OCI-LY1 (cell line): ENCODE results near the gene EMC1.

ENCODE experiments used
- H2AFZ ChIP-seq: fragments of 200-600 bp; sonication (generic), shearing (Covaris generic); 2 replicates; pipeline ENCODE4 v1.6.0; 2014; ENCODE audit warnings: antibody characterized with exemption, mild to moderate bottlenecking, low read length
- H3F3A ChIP-seq: fragments of 200-600 bp; sonication (generic), shearing (Covaris generic); 2 replicates; pipeline ENCODE4 v1.6.0; 2014; ENCODE audit warnings: mild to moderate bottlenecking, antibody characterized with exemption, low read length, moderate library complexity; ENCODE audit not compliant: insufficient read depth
- H3K27ac ChIP-seq: fragments of 200-600 bp; sonication (generic); 2 replicates; pipeline ENCODE4 v1.5.1; 2014; ENCODE audit warnings: low read length, mixed run types, mild to moderate bottlenecking, low read depth; ENCODE audit not compliant: poor library complexity, severe bottlenecking
- H3K27me3 ChIP-seq: fragments of 200-600 bp; sonication (generic); 2 replicates; pipeline ENCODE4 v1.6.0; 2014; ENCODE audit warnings: antibody characterized with exemption, mild to moderate bottlenecking, low read length, moderate library complexity; ENCODE audit not compliant: insufficient read depth
- H3K36me3 ChIP-seq: fragments of 200-600 bp; sonication (generic); 2 replicates; pipeline ENCODE4 v1.6.1; 2014; ENCODE audit warnings: mild to moderate bottlenecking, antibody characterized with exemption, low read length, moderate library complexity, mixed read lengths; ENCODE audit not compliant: insufficient read depth
- H3K4me1 ChIP-seq: fragments of 200-600 bp; sonication (generic); 2 replicates; pipeline ENCODE4 v1.5.1; 2014; ENCODE audit warnings: mild to moderate bottlenecking, low read length, moderate library complexity; ENCODE audit not compliant: insufficient read depth, severe bottlenecking
- H3K4me2 ChIP-seq: fragments of 200-600 bp; sonication (generic), shearing (Covaris generic); 2 replicates; pipeline ENCODE4 v1.6.1; 2014; ENCODE audit warnings: low read length
- H3K4me3 ChIP-seq: fragments of 200-600 bp; sonication (generic); 2 replicates; pipeline ENCODE4 v1.5.1; 2014; ENCODE audit warnings: low read length, low read depth, mild to moderate bottlenecking, mixed read lengths; ENCODE audit not compliant: poor library complexity, severe bottlenecking
- H3K79me2 ChIP-seq: fragments of 200-600 bp; shearing (Covaris generic); 2 replicates; pipeline ENCODE4 v1.6.1; 2016; ENCODE audit warnings: mixed run types, low read length, mixed read lengths; ENCODE audit not compliant: insufficient read depth
- H3K9ac ChIP-seq: fragments of 200-600 bp; sonication (generic), shearing (Covaris generic); 2 replicates; pipeline ENCODE4 v1.6.1; 2014; ENCODE audit warnings: mild to moderate bottlenecking, low read length, mixed read lengths
- H3K9me2 ChIP-seq: fragments of 200-600 bp; sonication (generic), shearing (Covaris generic); 2 replicates; pipeline ENCODE4 v1.6.1; 2014; ENCODE audit warnings: low read depth, mild to moderate bottlenecking, low read length, mixed read lengths
- H3K9me3 ChIP-seq: fragments of 200-600 bp; shearing (Covaris generic); 2 replicates; pipeline ENCODE4 v1.6.1; 2014; ENCODE audit warnings: low read length, mixed read lengths
- H4K20me1 ChIP-seq: fragments of 200-600 bp; sonication (generic), shearing (Covaris generic); 2 replicates; pipeline ENCODE4 v1.6.0; 2016; ENCODE audit warnings: mild to moderate bottlenecking, low read length; ENCODE audit not compliant: insufficient read depth
- CTCF ChIP-seq: fragments of 200-600 bp; sonication (generic), shearing (Covaris generic); IDR thresholded peaks from 2 replicates; pipeline ENCODE4 v1.5.1; 2017; ENCODE audit warnings: mild to moderate bottlenecking, antibody characterized with exemption, low read length, moderate library complexity, mixed read lengths
- EZH2 ChIP-seq: fragments of 200-600 bp; sonication (generic), shearing (Covaris generic); IDR thresholded peaks from 2 replicates; pipeline ENCODE4 v1.8.0; 2017; ENCODE audit warnings: borderline replicate concordance, mixed run types, mild to moderate bottlenecking, antibody characterized with exemption, low read length, moderate library complexity, mixed read lengths

The EMC1 gene

GRCh38 chr1:19255288-19255687 is 4.0 kb upstream of the EMC1 start:
- H3K27ac ChIP-seq, result no peak overlapping the region
- no peak overlapping the region for H3K4me3 ChIP-seq
- TF ChIP-seq EZH2, result no peak
- H3K9me2 ChIP-seq, result no peaks in the 10 kb centered on the region
- peaks cover 22% of the 10 kb centered on the region for H3K4me1 ChIP-seq
- no peaks in the 10 kb centered on the region for H4K20me1 ChIP-seq
- no peak overlapping the region for H3K9ac ChIP-seq
- peaks cover 64% of the 10 kb centered on the region for H3K36me3 ChIP-seq
- H3K27me3 ChIP-seq, result no peaks in the 10 kb centered on the region
- peaks cover 47% of the 10 kb centered on the region for H3K79me2 ChIP-seq
- no peaks in the 10 kb centered on the region for H3F3A ChIP-seq
- H2AFZ ChIP-seq, result no peak overlapping the region
- H3K9me3 ChIP-seq, result no peaks in the 10 kb centered on the region
- H3K4me2 ChIP-seq, result no peak overlapping the region

GRCh38 chr1:19254416-19254815 is 3.1 kb upstream of the EMC1 start:
- no peak overlapping the region for H3K27ac ChIP-seq
- no peaks in the 10 kb centered on the region for H3F3A ChIP-seq
- peaks cover 59% of the 10 kb centered on the region for H3K36me3 ChIP-seq
- no peaks in the 10 kb centered on the region for H3K9me2 ChIP-seq
- peaks cover 31% of the 10 kb centered on the region for H3K4me1 ChIP-seq
- H4K20me1 ChIP-seq, result no peaks in the 10 kb centered on the region
- H3K79me2 ChIP-seq, result peaks cover 55% of the 10 kb centered on the region
- H2AFZ ChIP-seq, result no peak overlapping the region
- H3K27me3 ChIP-seq, result no peaks in the 10 kb centered on the region
- no peak for TF ChIP-seq CTCF
- no peak for TF ChIP-seq EZH2
- no peak overlapping the region for H3K4me3 ChIP-seq
- no peaks in the 10 kb centered on the region for H3K9me3 ChIP-seq
- H3K4me2 ChIP-seq, result no peak overlapping the region
- no peak overlapping the region for H3K9ac ChIP-seq

- H3K9me2 ChIP-seq, result no peaks in the 10 kb centered on the region
- H3K27ac ChIP-seq, result peak overlapping the region; percentile 73
- no peak for TF ChIP-seq EZH2
- TF ChIP-seq CTCF, result no peak
- H2AFZ ChIP-seq, result no peak overlapping the region; the same call in 1 of the 2 replicates
- peak overlapping the region; percentile 98 for H3K4me2 ChIP-seq
- H3K9me3 ChIP-seq, result no peaks in the 10 kb centered on the region
- no peaks in the 10 kb centered on the region for H3F3A ChIP-seq
- peaks cover 35% of the 10 kb centered on the region for H3K4me1 ChIP-seq
- H4K20me1 ChIP-seq, result no peaks in the 10 kb centered on the region
- peaks cover 32% of the 10 kb centered on the region for H3K36me3 ChIP-seq
- peak overlapping the region; percentile 93 for H3K4me3 ChIP-seq
- no peaks in the 10 kb centered on the region for H3K27me3 ChIP-seq
- peak overlapping the region; percentile 81 for H3K9ac ChIP-seq
- H3K79me2 ChIP-seq, result peaks cover 78% of the 10 kb centered on the region
Measured at GRCh38 chr1:19250629-19251304, 557 bp downstream of the EMC1 start.
